Stimulated activated CD8-positive, alpha-beta memory T cell treated with anti-CD3 and anti-CD28 coated beads, Interleukin-4, amount 100 ng/mL, for 4 hours (primary cell): ENCODE results near the gene LRRC8E.

Source experiments
- DNase-seq, 2 donors: peaks; one replicate each; pipeline ENCODE4 v3.0.0-alpha.2; 2020; ENCODE audit warnings: low read depth in 2 of 2, low spot score in 1 of 2

The LRRC8E gene

DNA sequence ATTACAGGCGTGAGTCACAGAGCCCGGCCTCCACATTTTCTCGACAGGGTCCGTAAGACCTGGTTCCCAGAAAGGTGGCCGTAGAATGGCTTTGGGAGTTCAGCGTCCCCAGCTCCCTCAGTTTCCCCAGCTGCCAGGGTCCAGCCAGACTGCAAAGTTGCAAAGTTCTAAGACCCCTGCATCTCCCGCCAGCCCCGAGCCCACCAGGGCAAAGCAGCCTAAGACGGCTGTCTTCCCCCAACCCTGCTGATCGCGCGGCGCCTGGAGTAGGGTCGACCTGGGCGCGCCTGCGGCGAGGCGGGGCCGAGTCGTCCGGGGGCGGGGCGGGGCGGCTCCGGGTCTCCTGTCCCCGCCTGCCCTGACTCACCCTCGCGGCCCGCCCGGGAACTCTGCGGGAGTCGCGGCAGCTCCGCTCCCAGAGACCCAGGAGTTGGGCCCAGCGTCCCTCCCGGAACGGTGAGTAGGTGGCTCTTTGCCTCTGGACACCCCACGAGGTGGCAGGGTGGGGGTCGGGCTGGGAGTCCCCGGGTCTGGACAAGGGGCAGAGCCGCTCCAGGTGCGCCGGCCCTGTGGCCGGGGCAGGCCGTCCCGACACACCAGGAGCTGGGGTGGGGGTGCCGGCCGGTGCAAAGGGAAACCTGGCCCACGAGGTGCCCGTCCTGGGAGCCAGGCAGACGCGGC, at the start of gene LRRC8E:
LRRC8E (plus strand) TSS at position 366 of the 681 bp plus-strand sequence. CDS start 7,094 bp downstream, outside the sequence.
- no peak for DNase-seq

DNA sequence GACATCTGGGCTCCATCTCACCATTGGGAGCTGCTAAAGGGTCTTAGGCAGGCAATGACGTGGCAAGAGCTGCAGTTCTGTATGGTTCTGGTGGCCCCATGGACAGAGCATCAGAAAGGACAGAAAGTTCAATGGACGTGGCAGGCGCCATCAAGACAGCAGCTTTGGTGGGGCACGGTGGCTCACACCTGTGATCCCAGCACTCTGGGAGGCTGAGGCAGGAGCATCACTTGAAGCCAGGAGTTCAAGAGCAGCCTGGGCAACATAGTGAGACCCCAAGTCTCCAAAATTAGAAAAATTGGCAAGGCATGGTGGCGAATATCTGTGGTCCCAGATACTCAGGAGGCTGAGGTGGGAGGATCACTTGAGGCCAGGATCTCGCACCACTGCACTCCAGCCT, 48.8 kb upstream of the LRRC8E start:
- DNase-seq = no peak

DNA sequence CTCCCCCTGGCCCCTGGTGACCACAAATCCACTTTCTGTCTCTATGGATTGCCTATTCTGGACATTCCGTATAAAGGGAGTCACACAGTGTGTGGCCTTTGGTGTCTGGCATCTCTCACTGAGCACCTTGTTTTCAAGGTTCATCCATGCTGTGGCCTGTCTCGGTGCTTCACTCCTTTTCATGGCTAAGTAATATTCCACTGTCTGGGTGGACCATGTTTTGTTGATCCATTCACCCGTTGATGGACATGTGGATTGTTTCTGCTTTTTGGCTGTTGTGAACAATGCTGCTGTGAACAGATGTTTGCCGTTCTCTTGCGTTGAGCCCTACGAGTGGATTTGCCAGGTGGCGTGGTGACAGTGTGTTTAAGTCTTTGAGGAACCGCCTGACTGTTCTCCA, 47.7 kb upstream of the LRRC8E start:
- no peak for DNase-seq

DNA sequence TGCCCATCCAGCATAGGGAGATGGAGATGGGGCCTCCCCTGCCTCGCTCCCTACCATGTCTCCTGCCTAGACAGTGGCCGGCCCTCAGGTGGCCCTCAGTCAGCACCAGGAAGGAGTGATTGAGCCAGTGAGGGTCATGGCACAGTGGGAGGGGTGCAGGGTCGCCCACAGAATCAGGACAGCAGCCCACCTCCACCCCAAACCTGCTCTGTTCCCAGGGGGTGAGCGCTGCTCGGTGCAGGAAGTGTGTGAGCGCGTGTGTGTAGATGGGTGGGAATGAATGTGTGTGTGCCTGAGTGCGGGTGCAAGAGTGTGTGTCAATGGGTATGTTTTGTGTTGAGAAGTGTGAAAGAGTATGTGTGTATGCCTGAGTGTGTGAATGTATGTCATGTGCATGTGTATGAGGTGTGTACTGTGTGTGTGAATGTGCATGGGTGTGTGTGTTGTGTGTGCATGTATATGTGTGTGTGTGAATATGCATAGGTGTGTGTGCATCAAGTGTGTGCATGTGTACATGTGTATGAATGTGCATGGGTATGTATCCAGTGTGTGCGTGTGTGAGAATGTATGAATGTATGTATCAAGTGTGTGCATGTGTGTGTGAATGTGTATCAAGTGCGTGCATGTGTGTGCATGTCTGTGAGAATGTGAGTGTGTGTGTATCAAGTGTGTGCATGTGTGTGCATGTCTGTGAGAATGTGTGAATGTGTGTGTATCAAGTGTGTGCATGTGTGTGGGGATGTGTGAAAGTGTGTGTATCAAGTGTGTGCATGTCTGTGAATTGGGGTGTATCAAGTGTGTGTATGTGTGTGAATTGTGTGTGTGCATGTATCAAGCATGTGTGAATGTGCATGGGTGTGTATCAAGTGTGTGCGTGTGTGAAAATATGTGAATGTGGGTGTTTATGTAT, 46.3 kb upstream of the LRRC8E start:
- no peak for DNase-seq

DNA sequence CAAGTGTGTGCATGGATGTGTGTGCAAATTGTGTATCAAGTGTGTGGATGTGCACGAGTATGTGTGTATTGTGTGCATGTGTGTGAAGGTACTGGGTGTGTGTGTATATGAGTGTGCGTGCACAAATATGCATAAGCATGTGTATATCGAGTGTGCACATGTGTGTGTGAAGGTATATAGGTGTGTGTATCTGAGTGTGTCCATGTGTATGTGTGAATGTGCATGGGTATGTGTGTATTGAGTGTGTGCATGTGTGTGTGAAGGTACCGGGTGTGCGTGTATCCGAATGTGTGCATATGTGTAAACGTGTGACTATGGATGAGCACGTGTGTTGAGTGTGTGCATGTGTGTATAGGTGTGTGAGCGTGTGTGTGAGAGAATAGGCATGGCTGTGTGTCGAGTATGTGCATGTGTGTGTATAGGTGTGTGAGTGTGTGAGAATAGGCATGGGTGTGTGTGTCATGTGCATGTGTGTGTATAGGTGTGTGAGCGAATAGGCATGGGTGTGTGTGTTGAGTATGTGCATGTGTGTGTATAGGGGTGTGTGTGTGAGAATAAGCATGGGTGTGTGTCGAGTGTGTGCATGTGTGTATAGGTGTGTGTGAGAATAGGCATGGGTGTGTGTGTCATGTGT, 45.5 kb upstream of the LRRC8E start:
- DNase-seq = no peak

DNA sequence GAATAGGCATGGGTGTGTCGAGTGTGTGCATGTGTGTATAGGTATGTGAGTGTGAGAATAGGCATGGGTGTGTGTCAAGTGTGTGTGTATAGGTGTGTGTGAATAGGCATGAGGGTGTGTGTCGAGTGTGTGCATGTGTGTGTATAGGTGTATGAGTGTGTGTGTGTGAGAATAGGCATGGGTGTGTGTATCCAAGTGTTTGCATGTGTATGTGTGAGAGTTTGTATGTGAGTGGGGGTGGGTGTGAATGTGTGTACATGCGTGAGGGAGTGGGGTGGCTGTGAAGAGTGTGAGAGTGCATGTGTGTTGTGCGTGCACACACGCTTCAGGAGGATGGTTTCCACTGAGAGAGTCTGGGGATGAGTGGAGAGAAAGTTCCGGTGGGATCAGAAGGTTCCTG, 44.8 kb upstream of the LRRC8E start:
- DNase-seq = no peak

DNA sequence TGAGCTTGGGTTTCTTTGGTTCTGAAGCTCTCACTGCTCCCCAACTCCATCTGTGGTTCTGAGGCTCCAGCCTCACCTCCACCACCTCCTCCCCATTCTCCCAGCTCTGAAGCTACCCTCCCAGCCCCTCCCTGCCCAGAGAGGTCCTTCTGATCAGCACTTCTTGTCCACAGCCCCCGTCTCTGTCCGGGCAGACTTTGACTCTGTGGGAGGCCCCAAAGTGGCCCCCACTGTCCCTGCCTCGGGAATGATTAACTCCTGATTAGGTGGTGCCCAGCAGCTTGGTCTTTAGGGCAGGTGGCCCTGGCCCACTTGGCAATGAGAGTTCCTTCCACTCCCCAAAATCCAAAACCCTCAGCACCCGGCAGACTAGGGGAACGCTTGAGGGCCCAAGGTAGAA, 43.9 kb upstream of the LRRC8E start:
- DNase-seq = no peak

DNA sequence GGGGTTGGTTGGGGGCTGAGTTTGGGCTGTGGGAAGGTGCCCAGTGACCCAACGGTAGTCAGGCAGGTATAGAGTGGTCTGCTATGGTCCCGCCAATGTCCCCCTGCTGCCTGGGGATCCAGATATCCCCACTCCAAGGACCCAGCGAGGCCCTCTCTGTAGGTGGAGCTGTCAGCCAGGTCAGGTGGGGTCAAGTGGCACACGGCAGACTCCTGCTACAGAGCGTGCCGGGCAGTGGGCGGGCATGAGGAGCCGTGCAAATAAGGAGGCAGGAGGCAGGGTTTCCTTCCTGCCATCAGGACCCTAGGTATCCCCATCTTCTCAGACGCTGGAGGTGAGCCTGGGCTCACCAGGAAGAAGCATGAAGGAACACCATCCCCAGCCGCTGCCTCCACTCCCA, 43.4 kb upstream of the LRRC8E start:
- no peak for DNase-seq

DNA sequence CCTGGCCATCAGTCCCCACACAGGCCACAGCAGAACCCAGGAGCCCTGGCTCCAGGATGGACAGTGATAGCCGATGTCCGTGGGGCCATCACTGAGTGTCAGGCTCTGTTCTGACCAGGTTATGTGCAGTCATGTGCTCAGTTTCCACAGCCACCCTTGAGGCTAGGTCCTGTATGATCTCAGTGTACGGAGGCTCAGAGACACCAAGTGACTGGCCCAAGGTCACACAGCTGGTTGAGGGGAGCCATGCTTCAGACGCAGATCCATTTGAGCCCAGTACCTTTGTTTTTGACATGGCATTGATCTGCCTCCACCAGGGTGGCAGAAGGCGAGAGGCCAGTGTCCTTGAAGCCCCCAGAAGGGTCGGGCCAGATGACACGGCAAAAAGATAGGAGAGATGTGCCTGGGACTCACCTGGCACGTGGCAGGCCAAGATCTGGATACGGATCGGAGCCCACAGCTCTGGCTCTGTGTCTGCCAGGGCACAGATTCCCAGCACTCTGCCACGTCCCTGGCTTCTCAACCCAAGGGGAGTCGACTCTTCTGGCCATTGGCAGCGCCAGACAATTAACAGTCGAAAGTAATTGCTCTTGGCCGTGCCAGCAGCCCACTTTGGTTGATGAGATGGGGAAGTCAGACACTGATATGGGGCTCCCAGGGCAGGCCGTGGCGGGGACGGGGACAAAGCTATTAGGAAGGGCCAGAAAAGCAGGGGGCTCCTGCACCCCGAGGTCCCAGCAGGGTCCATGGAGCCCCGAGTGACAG, 42.7 kb upstream of the LRRC8E start:
- DNase-seq = no peak

DNA sequence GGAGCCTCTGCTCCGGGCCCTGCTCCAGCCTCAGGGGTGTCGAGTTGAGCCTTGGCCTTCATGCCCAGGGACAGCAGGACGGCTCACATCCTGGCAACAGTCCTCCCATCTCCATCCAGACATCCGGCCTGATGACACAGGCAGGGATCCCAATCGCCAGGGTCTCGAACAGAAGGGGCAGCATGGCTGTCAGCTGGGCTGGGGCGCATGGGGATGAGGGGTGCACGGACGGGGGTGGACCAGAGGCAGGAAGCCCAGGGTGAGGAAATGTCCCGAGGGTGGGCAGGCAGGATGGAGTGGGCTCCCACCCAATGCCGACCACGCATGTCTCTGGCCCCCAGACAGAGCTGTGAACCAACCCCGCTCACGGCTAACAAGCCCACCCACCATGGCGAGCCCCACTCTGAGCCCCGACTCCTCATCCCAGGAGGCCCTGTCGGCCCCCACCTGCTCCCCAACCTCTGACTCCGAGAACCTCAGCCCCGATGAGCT, 42.1 kb upstream of the LRRC8E start:
- no peak for DNase-seq

DNA sequence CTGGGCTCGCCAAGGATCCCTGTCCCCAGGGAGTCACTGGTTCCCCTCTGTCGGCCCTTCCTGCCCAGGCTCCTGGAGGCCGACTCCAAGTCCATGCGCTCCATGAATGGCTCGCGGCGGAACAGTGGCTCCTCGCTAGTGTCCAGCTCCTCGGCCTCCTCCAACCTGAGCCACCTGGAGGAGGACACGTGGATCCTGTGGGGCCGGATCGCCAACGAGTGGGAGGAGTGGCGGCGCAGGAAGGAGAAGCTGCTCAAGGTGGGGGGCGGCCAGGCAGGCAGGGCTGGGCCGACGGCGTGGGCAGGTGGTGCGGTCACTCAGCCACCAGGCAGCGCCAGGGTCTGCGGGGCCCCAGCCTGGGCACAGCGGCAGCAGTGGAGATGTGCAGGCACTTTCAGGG, 40.6 kb upstream of the LRRC8E start:
- no peak for DNase-seq

DNA sequence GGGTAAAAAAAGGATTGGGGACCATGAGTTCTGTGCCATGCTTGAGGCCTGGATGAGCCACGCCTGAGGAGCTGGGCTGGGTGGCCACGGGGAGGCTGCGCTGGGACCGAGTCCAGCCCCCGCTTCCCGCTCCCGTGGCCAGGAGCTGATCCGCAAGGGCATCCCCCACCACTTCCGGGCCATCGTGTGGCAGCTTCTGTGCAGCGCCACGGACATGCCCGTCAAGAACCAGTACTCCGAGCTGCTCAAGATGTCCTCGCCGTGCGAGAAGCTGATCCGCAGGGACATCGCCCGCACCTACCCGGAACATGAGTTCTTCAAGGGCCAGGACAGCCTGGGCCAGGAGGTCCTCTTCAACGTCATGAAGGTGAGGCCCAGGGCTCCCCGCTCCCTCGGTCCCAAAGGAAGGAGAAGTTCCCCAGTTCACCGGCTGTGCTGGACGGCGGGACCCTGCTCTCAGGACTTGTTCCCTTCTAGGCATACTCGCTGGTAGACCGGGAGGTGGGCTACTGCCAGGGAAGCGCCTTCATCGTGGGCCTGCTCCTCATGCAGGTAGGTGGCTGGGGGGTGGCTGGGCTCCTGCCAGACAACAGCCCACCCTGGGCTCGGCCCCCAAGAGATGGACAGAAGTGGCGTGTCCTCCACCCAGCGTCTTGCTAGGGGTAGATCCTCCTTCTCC, 39.4 kb upstream of the LRRC8E start:
- no peak for DNase-seq

DNA sequence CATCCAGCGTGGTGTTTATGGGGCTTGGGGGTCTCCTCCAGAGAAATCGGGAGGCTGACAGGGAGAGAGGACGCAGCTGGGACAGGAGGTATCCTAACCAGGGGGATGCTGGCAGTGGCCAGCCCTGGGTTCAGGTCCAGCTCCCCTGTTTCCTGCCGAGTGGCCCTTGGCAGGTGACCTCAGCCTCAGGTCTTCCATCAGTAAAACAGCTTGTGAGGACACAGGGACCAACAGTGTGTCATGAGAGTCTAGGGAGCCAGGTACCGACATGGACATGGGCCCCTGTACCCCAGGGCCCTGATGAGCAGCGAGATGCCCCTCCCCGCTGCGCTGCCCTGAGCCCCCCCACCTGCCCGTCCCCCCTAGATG, 38.7 kb upstream of the LRRC8E start:
- DNase-seq = no peak

DNA sequence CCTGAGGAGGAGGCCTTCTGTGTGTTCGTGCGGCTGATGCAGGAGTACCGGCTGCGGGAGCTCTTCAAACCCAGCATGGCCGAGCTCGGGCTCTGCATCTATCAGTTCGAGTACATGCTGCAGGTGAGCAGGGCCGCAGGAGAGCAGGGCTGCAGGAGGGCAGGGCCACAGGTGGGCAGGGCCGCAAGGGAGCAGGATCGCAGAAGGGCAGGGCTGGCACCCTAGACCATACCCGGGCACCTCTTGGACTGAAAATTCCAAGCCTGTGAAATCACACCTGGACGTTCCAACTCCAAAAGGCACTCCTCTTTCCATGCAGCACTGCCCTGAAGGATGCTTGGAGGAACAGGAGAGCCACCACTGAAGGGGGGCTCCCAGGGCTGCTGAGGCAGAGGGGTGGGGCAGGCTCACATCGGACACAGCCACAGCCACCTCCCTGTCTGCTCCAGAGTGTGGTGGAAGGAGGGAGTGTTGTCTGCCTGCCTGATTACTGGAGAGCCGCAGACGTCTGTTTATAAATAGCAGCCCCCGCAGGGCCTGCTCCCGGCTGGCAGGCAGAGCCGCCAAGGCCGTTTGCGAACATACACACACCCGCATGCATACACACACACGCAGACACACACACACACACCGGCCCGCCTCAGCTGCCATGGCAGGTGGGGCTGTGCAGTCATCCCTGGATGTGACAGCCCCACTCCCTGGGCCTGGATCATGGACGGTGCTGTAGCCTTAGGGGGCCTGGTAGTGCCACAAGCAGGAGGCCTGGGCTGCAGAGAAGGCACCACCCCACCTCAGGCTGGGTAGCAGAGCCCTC, 38.1 kb upstream of the LRRC8E start:
- no peak for DNase-seq

DNA sequence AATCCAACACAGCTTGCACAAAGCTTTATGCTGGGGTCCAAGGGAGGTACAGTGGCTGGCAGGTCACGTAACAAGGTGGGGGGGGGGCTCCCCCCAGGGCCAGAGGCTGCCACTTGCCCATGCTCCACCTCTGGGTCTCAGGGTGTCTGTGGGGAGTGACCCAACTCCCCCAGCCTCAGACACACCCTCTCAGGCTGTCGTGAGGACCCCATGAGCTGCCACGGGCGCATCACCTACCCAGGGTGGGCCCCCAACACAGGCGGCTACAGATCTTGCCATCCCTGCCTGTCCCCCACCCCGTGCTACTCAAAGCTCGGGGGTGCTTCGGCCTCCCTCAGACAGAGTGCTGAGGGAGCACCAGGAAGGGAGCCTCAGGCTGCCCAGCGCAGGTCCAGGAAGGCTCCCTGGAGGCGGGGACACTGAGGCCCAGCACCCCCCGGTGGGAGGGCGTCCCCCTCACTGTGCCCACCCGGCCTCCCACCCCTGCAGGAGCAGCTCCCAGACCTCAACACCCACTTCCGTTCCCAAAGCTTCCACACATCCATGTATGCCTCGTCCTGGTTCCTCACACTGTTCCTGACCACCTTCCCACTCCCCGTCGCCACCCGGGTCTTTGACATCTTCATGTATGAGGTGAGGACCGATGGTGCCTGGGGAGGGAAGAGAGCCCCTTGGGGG, 37.2 kb upstream of the LRRC8E start:
- no peak for DNase-seq

DNA sequence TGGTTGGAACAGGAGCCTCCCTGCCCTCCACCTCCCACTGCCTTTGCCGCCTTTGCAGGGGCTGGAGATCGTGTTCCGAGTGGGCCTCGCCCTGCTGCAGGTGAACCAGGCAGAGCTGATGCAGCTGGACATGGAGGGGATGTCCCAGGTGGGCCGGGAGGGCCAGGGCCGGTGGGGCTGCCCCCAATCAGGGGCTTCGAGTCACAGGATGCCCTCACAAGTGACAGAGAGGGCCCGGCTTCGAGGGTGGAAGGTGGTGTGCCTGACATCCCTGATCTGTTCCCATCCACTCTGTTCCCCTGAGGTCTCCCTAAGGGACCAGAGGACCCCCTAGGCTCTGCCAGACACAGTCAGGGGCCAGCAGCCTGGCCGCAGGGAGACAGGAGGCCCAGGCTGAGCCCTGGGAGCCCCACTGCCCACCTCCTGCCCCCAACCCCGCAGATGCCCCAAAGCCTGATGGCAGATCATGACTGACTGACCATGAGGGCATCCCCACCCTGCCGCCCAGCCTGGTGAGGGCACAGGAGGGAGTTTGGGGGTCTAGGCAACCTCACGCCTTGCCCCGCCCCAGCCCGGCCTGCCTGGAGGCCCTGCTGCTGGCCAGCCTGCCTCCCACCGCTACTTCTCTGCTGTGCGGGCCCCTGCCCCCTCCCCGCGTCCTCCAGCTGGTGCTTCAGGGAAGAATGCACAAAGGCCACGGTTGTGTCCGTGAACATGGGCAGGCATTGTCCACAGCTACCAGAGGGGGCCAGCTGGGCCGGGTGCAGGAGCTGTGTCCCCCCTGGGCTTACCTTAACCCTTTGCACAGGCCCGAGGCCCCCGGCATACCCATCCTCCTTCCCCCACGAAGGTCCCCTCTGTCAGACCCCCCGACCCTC, 36.4 kb upstream of the LRRC8E start:
- no peak for DNase-seq

DNA sequence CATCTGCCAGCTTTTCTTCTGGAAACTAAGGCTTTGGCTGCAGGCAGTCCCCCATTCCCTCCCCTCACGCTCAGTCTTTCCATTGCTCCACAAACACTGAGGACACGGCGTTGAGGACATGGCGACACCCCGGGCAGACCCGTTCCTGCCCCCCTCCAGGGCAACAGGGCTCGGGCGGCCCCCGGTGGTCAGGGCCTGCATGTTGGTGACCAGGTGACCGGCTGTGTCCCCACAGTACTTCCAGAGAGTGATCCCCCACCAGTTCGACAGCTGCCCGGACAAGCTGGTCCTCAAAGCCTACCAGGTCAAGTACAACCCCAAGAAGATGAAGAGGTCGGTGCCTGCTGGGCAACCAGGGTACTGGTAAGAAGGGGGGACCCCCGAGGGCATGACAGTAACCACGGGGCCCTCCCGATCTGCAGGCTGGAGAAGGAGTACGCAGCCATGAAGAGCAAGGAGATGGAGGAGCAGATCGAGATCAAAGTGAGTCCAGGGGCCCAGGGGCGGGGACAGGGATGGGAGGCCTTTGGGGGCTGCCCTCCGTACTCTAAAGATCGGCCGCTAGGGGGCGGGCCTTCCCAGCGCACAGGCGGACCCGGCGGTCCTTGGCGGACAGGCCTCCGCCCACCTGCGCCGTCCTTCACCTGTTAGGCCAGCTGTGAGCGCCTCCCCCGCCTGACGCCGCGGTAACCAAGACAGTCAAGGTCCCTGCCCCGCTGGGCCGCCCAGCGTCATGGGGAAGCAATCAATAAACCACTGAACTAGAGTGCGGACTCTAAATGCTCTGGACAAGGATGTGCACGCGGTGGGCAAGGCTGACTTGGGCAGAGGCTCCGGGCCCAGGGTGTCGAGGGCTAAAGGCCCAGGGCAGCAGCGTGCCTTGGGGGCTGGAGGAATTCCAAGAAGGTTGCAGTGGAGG, 35.2 kb upstream of the LRRC8E start:
- peak; percentile 27 for DNase-seq
